Activated T-helper 1 cell treated with anti-CD3 and anti-CD28 coated beads, Interleukin-12 subunit alpha, Interleukin-12 subunit beta, Interleukin-2, Interleukin-4 antibody, amounts not matched to agents 30 ng/mL and 10 ng/mL and 1 ng/mL, durations not matched to agents 14 hours and 24 hours and 36 hours (primary cell): ENCODE data around the gene USE1. TPM values are rescaled to one million over a fixed set of nuclear protein-coding genes. Genes with fewer than 3 reads are reported as not detected.

ENCODE experiments used
- DNase-seq: peaks from one replicate; pipeline ENCODE4 v3.0.0; 2021; ENCODE audit warnings: low spot score
- H3K27ac Mint-ChIP-seq: one replicate; pipeline ENCODE4 v1.8.0; 2021; ENCODE audit warnings: mild to moderate bottlenecking, mixed read lengths
- H3K27me3 Mint-ChIP-seq: one replicate; pipeline ENCODE4 v1.8.0; 2022; ENCODE audit warnings: mild to moderate bottlenecking, moderate library complexity, mixed read lengths; ENCODE audit not compliant: insufficient read depth
- H3K36me3 Mint-ChIP-seq: one replicate; pipeline ENCODE4 v1.8.0; 2021; ENCODE audit warnings: low read depth, mixed read lengths
- H3K4me1 Mint-ChIP-seq: one replicate; pipeline ENCODE4 v1.8.0; 2021; ENCODE audit warnings: low read depth, mixed read lengths
- H3K4me3 Mint-ChIP-seq: one replicate; pipeline ENCODE4 v1.8.0; 2021; ENCODE audit warnings: mild to moderate bottlenecking, moderate library complexity, mixed read lengths
- H3K9me3 Mint-ChIP-seq: one replicate; pipeline ENCODE4 v1.8.0; 2021; ENCODE audit warnings: mixed read lengths
- intact Hi-C: fragments of 100-400 bp; cut with micrococcal nuclease; formaldehyde crosslinking; loops from one replicate; pipeline ENCODE4 v1.15.1; 2024
- total RNA-seq: library from RNA; stranded (reverse); gene quantifications from 2 replicates; pipeline ENCODE4 v1.2.3, GENCODE V29; 2022

Gene USE1
- total RNA-seq, 1 donor from 2014 or later, result 34.6 TPM

DNA sequence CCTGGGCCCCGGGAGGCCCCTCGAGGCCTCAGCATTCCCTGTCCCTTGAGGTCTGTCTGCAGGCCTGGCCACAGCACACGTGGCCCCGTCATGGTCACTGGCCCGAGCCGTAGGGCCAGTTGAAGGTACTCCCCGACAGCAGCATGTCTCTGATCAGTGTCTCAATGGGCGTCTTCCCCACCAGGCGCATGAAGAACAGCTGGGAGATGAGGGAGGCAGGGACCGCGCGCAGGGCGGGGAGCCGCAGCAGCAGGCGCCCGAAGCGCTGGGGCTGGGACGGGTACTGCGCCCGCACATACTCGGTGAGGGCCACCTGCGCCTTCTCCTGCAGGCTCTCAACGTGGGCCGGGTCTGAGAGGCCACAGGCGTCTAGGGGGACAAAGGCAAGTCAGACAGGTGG is 17.1 kb downstream of the USE1 start:
- Mint-ChIP-seq H3K9me3 (no peaks in the 10 kb centered on the region), H3K4me3 (no peak overlapping the region), H3K27me3 (no peaks in the 10 kb centered on the region), H3K36me3 (no peaks in the 10 kb centered on the region), H3K4me1 (peaks cover 13% of the 10 kb centered on the region), H3K27ac (no peak overlapping the region)
- intact Hi-C loops, result no loop called here
- DNase-seq, result no peak

DNA sequence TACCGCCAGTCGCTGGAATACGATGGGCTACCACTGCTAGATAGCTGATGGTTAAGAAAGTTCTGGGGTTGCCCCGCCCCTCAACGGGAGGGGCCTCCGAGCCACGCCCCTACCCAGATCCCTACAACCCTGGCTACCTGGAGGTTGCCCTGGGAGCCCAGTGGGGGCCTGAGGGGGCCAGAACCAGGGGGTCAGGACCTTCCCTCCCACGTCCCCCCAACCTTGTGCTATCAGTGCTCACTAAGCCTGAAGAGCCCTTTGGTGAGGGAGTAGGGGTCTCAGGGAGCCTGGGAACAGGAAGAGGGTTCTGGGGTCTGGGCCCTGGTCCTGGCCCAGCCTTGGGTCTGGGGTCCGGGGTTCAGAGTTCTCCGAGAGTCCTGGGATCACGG is 19.7 kb downstream of the USE1 start:
- Mint-ChIP-seq H3K9me3 (no peaks in the 10 kb centered on the region), H3K4me3 (peak overlapping the region; percentile 85), H3K4me1 (peaks cover 13% of the 10 kb centered on the region), H3K27ac (peak overlapping the region; percentile 79), H3K36me3 (no peaks in the 10 kb centered on the region), H3K27me3 (no peaks in the 10 kb centered on the region)
- intact Hi-C loops, result loop anchor here (1.0 to 2.0 kb wide), 6 partner anchors 9 to 160 kb away; partner anchors contain the start of genes BABAM1, HAUS8, MYO9B and OCEL1
- peak; percentile 60 for DNase-seq

DNA sequence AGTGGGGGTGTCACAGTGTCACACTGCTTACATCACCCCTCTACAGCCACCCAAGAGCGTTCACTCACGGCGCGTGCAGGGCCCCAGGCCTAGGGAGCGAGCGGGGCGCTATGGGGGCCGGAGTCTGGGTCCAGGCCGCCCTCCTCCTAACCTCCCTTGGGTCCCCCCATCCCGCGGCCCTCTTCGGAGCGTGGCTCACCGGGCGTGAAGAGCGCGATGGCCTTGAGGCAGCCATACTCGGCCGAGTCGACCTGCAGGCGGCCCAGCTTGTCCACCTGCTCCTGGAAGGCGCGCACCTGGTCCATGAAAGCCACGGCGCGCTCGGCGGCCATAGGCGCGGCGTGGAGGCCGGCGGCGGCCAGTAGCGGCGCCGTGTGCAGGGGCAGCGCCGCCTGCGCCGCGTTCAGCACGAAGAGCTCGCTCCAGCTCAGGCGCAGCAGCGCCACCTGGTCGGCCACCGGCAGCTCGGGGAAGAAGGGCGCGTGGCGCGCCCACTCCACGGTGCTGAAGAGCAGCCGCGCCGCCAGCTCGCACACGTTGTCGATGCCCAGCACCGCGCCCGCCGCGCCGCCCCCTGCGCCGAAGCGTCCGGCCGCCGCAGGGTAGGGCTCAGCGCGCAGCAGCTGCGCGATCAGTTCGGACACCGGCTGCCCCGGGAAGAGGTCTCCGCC is 20.3 kb downstream of the USE1 start:
- Mint-ChIP-seq H3K36me3 (no peaks in the 10 kb centered on the region), H3K4me3 (peak overlapping the region; percentile 85), H3K9me3 (no peaks in the 10 kb centered on the region), H3K4me1 (peaks cover 13% of the 10 kb centered on the region), H3K27me3 (no peaks in the 10 kb centered on the region), H3K27ac (peak overlapping the region; percentile 79)
- peak; percentile 75 for DNase-seq
- intact Hi-C loops, result loop anchor here (1.0 to 2.0 kb wide), 6 partner anchors 9 to 161 kb away; partner anchors contain the start of genes BABAM1, HAUS8, MYO9B and OCEL1

DNA sequence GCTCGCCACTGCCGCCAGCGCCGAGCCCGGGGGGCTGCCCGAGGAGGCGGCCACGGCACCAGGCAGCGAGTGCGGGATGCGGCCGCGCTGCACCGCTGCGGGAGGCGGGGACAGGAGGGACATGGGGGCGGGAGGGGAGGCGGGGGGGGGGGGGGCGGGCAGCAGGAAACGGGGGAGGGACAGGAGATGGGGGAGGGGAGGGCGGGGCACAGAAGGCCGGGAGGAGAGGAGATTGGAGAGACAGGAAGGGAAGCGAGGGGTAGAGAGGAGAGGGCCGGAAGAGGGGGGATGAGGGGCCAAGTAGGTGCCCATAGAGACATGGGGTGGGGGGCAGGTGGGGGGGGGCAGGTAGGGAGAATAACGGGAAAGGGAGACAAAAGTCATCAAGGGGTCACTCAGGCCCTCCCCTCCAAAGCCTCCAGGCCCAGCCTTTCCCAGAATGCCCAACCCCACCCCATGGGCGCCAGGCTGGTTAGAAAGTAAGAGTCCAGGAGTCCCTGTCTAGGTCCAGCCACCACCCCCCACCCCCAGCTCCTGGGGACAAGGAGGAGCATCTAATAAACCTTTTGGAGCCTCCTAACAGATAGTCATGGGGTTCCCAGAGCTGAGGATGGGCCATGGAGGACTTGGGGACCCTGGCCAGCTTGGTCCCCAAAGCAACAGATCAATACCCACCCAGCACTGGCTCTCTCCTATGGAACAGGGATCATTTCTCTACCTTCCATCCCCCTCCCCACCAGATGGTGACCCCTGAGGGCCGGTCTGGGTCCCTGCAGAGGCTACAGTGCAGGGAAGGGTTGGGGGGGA is 21.0 kb downstream of the USE1 start:
- no peak for DNase-seq
- Mint-ChIP-seq H3K4me1 (peaks cover 13% of the 10 kb centered on the region), H3K9me3 (no peaks in the 10 kb centered on the region), H3K27ac (peak overlapping the region; percentile 65), H3K4me3 (peak overlapping the region; percentile 59), H3K27me3 (no peaks in the 10 kb centered on the region), H3K36me3 (no peaks in the 10 kb centered on the region)
- intact Hi-C loops, result loop anchor here (1.0 to 2.0 kb wide), 6 partner anchors 10 to 161 kb away; partner anchors contain the start of genes BABAM1, HAUS8, MYO9B and OCEL1

DNA sequence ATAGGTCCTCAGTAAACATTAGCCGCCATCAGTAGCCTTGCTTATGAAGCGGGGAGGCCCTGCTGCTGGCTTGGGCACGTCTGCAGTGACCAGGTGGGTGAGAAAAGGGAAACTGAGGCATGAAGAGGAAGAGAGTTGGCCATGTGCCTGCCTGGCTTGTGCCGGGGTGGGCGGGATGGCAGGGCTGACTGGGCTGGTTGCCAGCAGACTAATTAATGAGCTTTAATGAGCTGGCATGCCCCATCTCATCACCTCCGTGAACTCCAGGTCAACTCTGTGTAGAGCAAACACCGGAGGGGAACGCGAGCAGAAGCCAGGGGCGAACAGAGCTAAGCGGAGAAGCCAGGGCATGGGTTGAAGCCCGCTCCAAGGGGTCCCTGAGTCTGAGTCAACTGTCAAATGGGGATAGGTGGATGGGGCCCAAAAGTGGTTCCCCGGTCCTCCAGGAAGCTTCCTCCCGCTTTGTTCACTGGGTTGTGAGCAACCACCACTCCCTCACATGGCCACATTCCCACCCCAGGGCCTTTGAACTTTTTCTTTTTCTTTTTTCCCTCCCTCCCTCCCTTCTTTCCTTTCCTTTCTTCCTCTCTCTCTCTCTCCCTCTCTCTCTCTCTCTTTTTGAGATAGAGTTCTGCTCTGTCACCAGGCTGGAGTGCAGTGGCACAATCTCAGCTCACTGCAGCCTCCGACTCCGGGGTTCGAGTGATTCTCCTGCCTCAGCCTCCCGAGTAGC is 21.8 kb downstream of the USE1 start:
- no peaks in the 10 kb centered on the region for H3K27me3 Mint-ChIP-seq
- no peak for DNase-seq
- no peaks in the 10 kb centered on the region for H3K36me3 Mint-ChIP-seq
- intact Hi-C loops, result no loop called here
- H3K4me3 Mint-ChIP-seq, result peak overlapping the region; percentile 59
- no peaks in the 10 kb centered on the region for H3K9me3 Mint-ChIP-seq
- H3K4me1 Mint-ChIP-seq, result peaks cover 13% of the 10 kb centered on the region
- no peak overlapping the region for H3K27ac Mint-ChIP-seq

DNA sequence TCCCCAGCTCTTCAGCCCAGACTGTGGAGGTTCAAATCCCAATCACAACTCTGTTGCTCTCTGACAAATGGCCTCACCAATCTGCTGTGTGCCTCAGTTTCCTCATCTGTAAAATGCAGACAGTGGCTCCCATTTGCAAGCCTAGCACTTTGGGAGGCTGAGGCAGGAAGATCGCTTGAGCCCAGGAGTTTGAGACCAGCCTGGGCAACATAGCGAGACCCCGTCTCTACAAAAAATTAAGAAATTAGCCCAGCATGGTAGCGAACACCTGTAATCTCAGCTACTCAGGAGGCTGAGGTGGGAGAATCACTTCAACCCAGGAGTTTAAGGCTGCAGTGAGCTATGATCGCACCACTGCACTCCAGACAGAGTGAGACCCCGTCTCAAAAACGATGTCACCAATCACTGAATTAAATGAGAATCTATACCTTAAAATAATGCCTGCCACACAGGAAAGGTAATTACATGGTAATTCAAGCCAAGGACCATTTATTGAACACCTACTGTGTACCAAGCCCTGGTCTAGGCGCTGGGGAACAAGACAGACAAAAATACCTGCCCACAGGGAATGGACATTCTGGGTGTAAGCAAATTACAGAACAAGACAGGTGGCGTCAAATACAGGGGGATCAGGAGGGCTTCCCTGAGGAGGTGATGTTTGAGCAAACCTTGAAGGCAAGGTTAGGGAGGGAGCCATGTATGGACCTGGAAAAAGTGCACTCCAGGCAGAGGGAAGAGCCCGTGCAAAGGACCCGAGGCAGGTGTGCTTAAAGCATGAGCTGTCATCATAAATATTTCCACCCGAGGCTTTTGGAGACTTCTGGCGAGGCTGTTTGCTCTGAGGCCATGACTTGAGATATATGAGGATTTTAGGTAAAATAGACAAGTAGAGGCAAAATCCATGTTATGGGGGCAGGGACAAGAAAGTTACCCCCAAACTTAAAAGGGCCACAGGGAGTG is 22.9 kb downstream of the USE1 start:
- no peak for DNase-seq
- intact Hi-C loops, result no loop called here
- Mint-ChIP-seq H3K9me3 (no peaks in the 10 kb centered on the region), H3K27me3 (no peaks in the 10 kb centered on the region), H3K36me3 (no peaks in the 10 kb centered on the region), H3K4me3 (peak overlapping the region; percentile 48), H3K4me1 (peaks cover 13% of the 10 kb centered on the region), H3K27ac (peak overlapping the region; percentile 14)

DNA sequence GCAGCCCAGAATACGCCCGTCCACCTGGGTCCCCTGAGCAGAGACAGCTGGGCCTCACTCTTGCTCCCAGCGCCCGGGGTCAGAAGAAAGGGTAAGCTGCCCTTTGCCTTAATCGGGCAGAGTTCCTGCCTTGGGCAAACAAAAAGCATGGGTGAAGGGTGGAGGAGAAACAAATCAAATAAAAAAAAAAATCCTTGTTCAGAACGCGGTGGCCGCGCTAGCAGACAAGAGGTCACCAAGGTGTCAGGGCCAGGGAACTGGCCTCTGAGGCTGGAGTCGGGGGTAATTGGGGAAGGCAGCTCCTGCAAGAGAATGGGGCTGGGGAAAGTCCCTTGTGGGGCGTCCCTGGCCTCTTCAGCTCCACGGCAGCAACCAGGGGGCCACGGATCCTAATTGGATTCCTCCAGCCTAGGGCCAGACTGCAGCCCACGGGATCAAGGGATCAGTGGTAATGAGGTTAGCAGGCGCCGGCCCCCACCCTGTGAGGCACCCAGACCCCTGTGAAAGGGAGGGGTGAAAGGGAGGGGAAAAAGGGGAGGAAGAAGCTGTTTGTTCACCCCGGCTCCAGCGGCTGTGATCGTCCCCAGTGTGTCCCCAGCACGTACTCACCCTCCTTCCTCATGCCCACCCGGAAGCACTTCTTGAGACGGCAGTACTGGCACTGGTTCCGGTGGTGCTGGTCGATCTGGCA is 25.1 kb downstream of the USE1 start:
- intact Hi-C loops, result no loop called here
- DNase-seq, result no peak
- H3K4me1 Mint-ChIP-seq, result no peaks in the 10 kb centered on the region
- H3K9me3 Mint-ChIP-seq, result no peaks in the 10 kb centered on the region
- H3K4me3 Mint-ChIP-seq, result no peak overlapping the region
- H3K27ac Mint-ChIP-seq, result no peak overlapping the region
- H3K27me3 Mint-ChIP-seq, result peaks cover 6% of the 10 kb centered on the region
- no peaks in the 10 kb centered on the region for H3K36me3 Mint-ChIP-seq

DNA sequence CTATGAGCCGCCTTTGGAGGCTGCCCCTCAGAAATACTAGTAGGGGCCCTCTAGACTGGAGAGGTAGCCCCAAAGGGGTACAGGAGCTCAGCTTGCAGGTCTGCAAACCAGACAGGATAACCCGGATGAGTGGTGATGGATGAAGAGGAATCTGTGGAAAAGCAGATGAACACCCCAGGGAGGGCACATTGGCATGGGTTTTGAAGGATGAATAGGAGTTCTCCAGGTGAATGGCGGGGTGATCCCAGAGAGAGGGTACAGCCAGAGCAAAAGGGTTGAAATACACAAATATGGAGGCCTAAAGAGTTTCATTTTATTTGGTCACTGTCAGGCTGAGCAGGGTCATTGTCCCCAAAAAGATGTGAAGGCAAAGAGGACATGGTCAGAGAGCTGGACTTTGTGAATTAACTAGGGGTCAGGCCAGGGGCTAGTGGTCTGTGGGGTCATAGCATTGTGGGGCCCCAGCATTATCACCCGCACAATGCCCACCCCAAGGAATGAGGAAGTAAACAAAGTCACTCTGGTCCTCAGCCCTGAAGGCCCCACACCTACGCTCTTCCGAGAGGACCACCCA is 25.8 kb downstream of the USE1 start:
- Mint-ChIP-seq H3K4me3 (no peak overlapping the region), H3K9me3 (no peaks in the 10 kb centered on the region), H3K36me3 (no peaks in the 10 kb centered on the region), H3K4me1 (no peaks in the 10 kb centered on the region), H3K27me3 (peaks cover 6% of the 10 kb centered on the region), H3K27ac (no peak overlapping the region)
- no peak for DNase-seq
- intact Hi-C loops, result no loop called here

DNA sequence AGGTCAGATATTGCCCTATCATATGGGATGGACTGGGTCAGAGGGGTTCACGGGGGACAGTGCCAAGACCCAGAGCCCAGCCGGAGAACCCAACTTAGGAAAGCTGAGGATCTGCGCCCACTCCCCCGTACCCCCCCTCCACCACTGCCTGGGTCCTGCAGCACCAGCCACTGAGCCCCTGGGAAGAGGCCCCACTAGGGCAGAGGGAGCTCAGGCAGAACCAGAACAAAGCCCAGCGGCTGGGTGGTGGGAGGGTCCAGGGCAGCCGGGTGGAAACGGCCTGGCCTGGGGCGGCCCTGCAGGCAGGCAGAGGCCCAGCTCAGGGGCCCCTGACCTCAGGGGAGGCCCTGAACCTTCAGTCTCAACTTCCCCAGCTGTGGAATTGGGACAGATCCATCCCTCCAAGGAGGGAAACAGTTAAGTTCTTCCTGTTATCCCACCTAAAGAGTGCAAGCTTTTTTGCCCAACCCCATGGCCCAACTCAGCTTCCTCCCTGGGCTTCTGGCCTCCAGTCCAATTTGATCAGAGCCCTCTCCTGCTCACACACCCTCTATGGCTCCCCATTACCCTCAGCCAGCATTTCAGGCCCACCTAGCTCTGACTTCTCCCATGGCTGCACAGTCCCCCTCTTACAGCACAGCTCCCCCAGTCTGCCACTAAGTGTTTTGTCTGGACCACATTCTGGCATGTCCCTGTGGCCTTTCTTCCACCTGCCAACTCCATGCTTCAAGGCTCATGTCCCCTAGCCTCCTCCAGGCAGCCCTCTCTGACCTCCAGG is 27.5 kb downstream of the USE1 start:
- Mint-ChIP-seq H3K27ac (no peak overlapping the region), H3K4me1 (no peaks in the 10 kb centered on the region), H3K4me3 (peak overlapping the region; percentile 34), H3K27me3 (peaks cover 12% of the 10 kb centered on the region), H3K9me3 (no peaks in the 10 kb centered on the region), H3K36me3 (no peaks in the 10 kb centered on the region)
- no peak for DNase-seq
- intact Hi-C loops, result no loop called here

DNA sequence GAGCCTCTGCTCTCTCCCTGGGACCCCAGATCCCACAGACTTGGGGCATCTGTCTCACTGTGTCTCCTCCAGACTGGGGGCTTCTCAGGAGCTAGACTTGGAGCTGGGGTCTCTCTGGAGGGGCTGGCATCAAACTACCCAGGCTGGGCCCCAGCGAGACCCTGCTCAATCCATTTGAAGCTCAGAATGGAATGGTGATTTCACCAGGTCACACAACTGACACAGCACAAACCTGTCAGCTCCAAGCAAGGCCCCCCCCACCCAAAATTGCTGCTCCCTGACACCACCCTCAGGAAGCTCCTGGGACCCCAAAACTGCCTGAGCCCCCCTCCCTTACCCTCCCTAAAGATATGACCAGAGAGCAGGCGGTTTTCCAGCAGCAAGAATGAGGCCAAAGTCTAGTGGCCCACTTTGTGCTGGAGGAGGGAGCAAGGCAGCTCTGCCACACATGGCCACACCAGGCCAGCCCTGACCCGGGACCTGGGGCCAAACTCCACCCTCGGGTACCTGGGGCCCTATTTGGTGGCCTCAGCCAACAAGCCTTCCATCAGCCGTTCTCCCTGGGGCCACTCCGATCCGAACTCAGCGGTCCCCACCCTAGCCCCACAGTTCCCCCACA is 28.2 kb downstream of the USE1 start:
- Mint-ChIP-seq H3K36me3 (no peaks in the 10 kb centered on the region), H3K4me1 (no peaks in the 10 kb centered on the region), H3K4me3 (peak overlapping the region; percentile 39), H3K27me3 (peaks cover 14% of the 10 kb centered on the region), H3K9me3 (no peaks in the 10 kb centered on the region), H3K27ac (no peak overlapping the region)
- intact Hi-C loops, result no loop called here
- DNase-seq, result no peak
